Parathyroid adenoma (tissue), 2 donors: ENCODE results near the gene RUBCN.
"Not testable (repeated sequence)": the region's sequence is repeated elsewhere in the genome, so short reads cannot be mapped to it uniquely, and the experiment has no call there.

Experiments
- H2AFZ ChIP-seq: fragments of 300-600 bp; sonication (generic); one replicate; pipeline ENCODE4 v1.7.0; 2017; ENCODE audit warnings: antibody characterized with exemption, mild to moderate bottlenecking
- H3K27ac ChIP-seq: fragments of 300-600 bp; sonication (generic); one replicate; pipeline ENCODE4 v1.7.0; 2017
- H3K27me3 ChIP-seq: fragments of 300-600 bp; sonication (generic); one replicate; pipeline ENCODE4 v1.7.0; 2017; ENCODE audit warnings: low read length; ENCODE audit not compliant: control insufficient read depth, insufficient read depth
- H3K36me3 ChIP-seq: fragments of 300-600 bp; sonication (generic); one replicate; pipeline ENCODE4 v1.7.0; 2017; ENCODE audit warnings: low read length; ENCODE audit not compliant: control insufficient read depth, insufficient read depth
- H3K4me1 ChIP-seq: fragments of 300-600 bp; sonication (generic); one replicate; pipeline ENCODE4 v1.7.0; 2017; ENCODE audit warnings: control low read depth
- H3K4me2 ChIP-seq: fragments of 300-600 bp; sonication (generic); one replicate; pipeline ENCODE4 v1.7.0; 2017; ENCODE audit warnings: low read length
- H3K4me3 ChIP-seq: fragments of 300-600 bp; sonication (generic); one replicate; pipeline ENCODE4 v1.7.0; 2017; ENCODE audit warnings: low read depth, low read length
- H3K79me2 ChIP-seq: fragments of 300-600 bp; sonication (generic); one replicate; pipeline ENCODE4 v1.7.0; 2017; ENCODE audit warnings: control low read depth
- H3K9ac ChIP-seq: fragments of 300-600 bp; sonication (generic); one replicate; pipeline ENCODE4 v1.7.0; 2017; ENCODE audit warnings: mild to moderate bottlenecking
- H3K9me3 ChIP-seq: fragments of 300-600 bp; sonication (generic); one replicate; pipeline ENCODE4 v1.7.0; 2017; ENCODE audit warnings: low read length; ENCODE audit not compliant: control insufficient read depth
- TF ChIP-seq, protein P1 (sequence below): fragments of 300-600 bp; sonication (generic); IDR thresholded peaks from one replicate; pipeline ENCODE4 v1.7.0; 2017; ENCODE audit warnings: antibody characterized with exemption, mild to moderate bottlenecking
- donor health status: primary hyperparathyroidism.

RUBCN gene

DNA sequence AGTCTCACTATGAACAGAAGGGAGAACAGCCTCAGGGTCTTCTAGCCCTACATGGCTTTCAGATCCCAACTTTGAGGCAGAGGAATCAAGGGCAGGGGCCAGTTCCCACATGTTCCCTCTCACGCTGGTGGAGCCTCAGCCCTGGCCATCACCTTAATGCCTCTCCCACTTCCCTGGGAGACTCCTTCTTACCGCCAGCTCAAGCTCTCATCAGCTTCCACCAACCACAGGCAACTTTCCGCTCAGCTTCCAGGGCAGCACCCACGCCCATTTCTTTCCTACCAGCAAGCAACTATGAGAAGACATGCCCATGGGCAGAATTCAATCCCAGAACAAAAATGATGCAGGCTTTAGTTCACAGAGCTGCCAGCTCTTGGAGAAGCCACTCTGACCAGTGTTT is 63.5 kb downstream of the RUBCN start:
- Histone ChIP-seq H3K9ac (no peak overlapping the region), H3K27ac (no peak overlapping the region), H3K36me3 (no peaks in the 10 kb centered on the region), H2AFZ (no peak overlapping the region), H3K9me3 (no peaks in the 10 kb centered on the region), H3K4me3 (no peak overlapping the region), H3K79me2 (no peaks in the 10 kb centered on the region), H3K27me3 (no peaks in the 10 kb centered on the region), H3K4me1 (no peaks in the 10 kb centered on the region), H3K4me2 (no peak overlapping the region)
- TF ChIP-seq, protein P1, sequence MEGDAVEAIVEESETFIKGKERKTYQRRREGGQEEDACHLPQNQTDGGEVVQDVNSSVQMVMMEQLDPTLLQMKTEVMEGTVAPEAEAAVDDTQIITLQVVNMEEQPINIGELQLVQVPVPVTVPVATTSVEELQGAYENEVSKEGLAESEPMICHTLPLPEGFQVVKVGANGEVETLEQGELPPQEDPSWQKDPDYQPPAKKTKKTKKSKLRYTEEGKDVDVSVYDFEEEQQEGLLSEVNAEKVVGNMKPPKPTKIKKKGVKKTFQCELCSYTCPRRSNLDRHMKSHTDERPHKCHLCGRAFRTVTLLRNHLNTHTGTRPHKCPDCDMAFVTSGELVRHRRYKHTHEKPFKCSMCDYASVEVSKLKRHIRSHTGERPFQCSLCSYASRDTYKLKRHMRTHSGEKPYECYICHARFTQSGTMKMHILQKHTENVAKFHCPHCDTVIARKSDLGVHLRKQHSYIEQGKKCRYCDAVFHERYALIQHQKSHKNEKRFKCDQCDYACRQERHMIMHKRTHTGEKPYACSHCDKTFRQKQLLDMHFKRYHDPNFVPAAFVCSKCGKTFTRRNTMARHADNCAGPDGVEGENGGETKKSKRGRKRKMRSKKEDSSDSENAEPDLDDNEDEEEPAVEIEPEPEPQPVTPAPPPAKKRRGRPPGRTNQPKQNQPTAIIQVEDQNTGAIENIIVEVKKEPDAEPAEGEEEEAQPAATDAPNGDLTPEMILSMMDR: no peak

- Histone ChIP-seq H3K4me1 (no peaks in the 10 kb centered on the region), H3K9me3 (no peaks in the 10 kb centered on the region), H3K36me3 (no peaks in the 10 kb centered on the region), H3K79me2 (no peaks in the 10 kb centered on the region), H3K9ac (no peak overlapping the region), H3K27ac (no peak overlapping the region), H3K4me2 (no peak overlapping the region), H2AFZ (no peak overlapping the region), H3K4me3 (no peak overlapping the region), H3K27me3 (no peaks in the 10 kb centered on the region)
- TF ChIP-seq, protein P1: no peak
Measured at GRCh38 chr3:197670361-197670760, 66.3 kb downstream of the RUBCN start.

- no peaks in the 10 kb centered on the region for H3K36me3 ChIP-seq
- no peaks in the 10 kb centered on the region for H3K9me3 ChIP-seq
- no peak overlapping the region for H3K4me3 ChIP-seq
- no peaks in the 10 kb centered on the region for H3K79me2 ChIP-seq
- H3K4me2 ChIP-seq: no peak overlapping the region
- H3K4me1 ChIP-seq: no peaks in the 10 kb centered on the region
- TF ChIP-seq, protein P1: no peak
- no peak overlapping the region for H3K27ac ChIP-seq
- no peak overlapping the region for H2AFZ ChIP-seq
- no peak overlapping the region for H3K9ac ChIP-seq
- no peaks in the 10 kb centered on the region for H3K27me3 ChIP-seq
Measured at GRCh38 chr3:197667968-197668367, 68.7 kb downstream of the RUBCN start.

DNA sequence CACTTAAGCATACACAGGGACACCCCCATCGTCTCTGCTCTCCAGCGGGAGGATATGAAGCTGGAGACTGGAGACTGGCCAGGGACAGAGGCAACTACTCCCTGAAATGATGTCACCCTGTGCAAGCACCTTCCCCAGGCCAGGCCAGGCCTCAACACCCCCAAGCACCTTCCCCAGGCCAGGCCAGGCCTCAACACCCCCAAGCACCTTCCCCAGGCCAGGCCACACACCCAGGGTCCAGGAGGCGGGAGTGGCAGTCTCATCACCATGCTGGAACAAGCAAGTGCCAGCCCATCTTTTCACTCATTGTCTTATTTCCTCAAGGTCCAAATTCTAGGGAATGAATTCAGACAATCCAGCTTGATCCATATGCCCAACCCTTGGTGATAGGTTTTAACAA is 69.4 kb downstream of the RUBCN start:
- not testable (repeated sequence) for H3K27me3 ChIP-seq, H2AFZ ChIP-seq, H3K9ac ChIP-seq, H3K9me3 ChIP-seq, H3K79me2 ChIP-seq, H3K27ac ChIP-seq, H3K4me3 ChIP-seq, H3K4me1 ChIP-seq, H3K4me2 ChIP-seq, H3K36me3 ChIP-seq

DNA sequence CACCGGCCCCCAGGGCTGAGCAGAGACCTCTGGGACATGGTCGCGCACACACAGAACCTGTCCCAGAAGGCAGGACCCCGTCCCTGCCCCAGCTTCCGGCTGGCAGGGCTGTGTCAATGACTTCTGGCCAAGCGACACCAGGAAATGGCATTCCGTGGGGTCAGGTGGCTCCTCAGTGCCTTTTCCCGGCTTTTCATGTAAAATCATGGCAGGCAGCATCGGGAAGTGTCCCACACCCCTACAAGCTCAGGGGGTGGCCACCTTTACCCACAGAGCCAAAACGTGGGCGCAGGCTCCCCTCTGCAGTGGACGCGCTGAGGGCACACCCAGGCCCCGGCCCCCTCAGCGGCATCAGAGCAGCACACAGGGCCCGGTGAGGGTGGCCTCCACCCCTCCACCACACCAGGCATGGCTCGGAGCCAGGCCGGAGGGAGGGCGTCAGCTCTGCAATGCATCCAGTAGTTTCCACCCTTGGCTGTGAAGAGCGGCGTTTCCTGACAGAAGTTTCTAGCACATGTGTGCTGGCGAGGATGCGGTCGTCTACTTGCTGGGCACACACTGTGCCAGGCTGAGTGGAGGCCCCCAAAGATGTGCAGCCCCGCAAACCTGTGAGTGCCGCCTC is 70.4 kb downstream of the RUBCN start:
- not testable (repeated sequence) for H3K27ac ChIP-seq, H3K4me1 ChIP-seq, H3K4me2 ChIP-seq

DNA sequence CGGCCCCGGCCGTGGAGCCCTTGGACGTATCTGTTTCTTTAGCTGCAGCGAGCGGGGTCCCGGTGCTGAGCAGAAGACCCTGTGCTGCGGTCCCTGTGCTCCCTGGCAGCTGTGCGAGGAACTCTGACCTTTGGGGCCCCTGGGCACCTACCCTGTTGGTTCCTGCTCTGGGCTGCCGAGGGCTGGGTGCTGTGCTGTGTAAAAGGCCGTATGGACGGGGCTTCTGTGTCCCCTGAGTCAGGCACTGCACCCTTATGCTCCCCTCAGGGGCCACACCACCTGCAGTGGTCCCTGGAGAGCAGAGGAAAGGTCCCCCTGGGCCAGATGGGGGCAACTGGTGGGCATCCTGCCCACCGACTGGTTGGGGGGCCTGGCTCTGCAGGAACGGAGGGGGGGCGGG is 71.2 kb downstream of the RUBCN start:
- H2AFZ ChIP-seq, H3K9ac ChIP-seq, H3K79me2 ChIP-seq, H3K9me3 ChIP-seq, H3K36me3 ChIP-seq, H3K27ac ChIP-seq, H3K4me1 ChIP-seq, H3K27me3 ChIP-seq, H3K4me3 ChIP-seq, H3K4me2 ChIP-seq: not testable (repeated sequence)

More for the DNA sequence above, 70.4 kb downstream of the RUBCN start:
- H3K36me3 ChIP-seq, H3K79me2 ChIP-seq, H2AFZ ChIP-seq, H3K9me3 ChIP-seq, H3K4me3 ChIP-seq, H3K9ac ChIP-seq, H3K27me3 ChIP-seq: not testable (repeated sequence)

DNA sequence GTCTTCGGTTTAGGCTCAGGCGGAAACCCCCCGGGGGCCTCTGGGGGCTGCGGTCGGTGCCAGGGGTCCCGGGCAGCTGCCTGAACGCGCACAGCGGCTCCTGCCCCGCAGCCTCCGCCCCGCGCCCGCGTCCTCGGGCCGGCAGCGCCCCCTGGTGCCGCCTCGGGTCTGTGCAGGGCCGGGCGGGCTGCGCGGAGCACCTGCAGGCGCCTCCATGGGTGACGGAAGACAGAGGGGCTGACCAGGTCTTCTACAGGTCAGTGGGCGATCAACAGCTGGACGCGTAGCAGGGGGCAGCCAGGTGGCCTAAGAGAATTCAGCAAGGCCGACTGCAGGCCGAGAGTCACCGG is 71.6 kb downstream of the RUBCN start:
- H3K4me3 ChIP-seq, H3K27me3 ChIP-seq, H3K4me2 ChIP-seq, H3K36me3 ChIP-seq, H3K4me1 ChIP-seq, H3K27ac ChIP-seq, H3K9ac ChIP-seq, H3K9me3 ChIP-seq, H3K79me2 ChIP-seq, H2AFZ ChIP-seq: not testable (repeated sequence)

GRCh38 chr3:197664414-197665141 is 72.1 kb downstream of the RUBCN start:
- H3K4me1 ChIP-seq, H3K9me3 ChIP-seq, H3K27ac ChIP-seq, H2AFZ ChIP-seq, H3K4me2 ChIP-seq, H3K36me3 ChIP-seq, H3K27me3 ChIP-seq, H3K79me2 ChIP-seq, H3K4me3 ChIP-seq, H3K9ac ChIP-seq: not testable (repeated sequence)
